Measurements from ENCODE around the gene FHOD1. TPM values are rescaled to one million over a fixed set of nuclear protein-coding genes. Genes with fewer than 3 reads are reported as not detected.

FHOD1 gene
- total and polyA plus RNA-seq, 10 of the 15 experiments (the other 5 are each of a cell fraction or from before 2014, with no cell fraction given): 8.9 to 65.7 (median 18.1) TPM

DNA sequence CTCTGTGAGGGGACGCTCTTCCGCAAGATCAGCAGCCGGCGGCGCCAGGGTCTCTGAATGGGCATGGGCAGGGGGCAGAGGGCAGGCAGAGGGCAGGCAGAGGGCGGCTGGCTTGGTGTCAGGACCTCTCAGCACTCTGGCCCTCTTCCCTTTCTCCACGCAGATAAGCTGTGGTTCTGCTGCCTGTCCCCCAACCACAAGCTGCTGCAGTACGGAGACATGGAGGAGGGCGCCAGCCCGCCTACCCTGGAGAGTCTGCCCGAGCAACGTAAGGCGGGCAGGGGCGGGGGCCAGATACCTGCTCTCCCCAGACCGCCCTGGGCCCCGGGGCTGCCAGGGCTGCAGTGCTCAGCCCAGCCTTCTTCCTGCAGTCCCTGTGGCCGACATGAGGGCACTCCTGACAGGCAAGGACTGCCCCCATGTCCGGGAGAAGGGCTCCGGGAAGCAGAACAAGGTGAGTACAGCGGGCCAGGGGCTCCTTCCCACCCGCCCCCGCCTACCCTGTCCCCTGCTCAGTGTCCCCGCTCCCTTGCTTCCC lies 44.3 kb downstream of the FHOD1 start:
- TF ChIP-seq BACH1 (IDR thresholded peaks at IDR 0.05; ENCODE audit: borderline replicate concordance) (no peak), DPF2 (IDR thresholded peaks at IDR 0.05) (no peak), MTA3 (IDR thresholded peaks at IDR 0.05; ENCODE audit: borderline replicate concordance, low read length) (no peak), RELA (IDR thresholded peaks at IDR 0.05; ENCODE audit: borderline replicate concordance, partially characterized antibody) (no peak), CHD4 (IDR thresholded peaks at IDR 0.05) (no peak), ASH2L (IDR thresholded peaks at IDR 0.05; ENCODE audit: borderline replicate concordance, low read depth) (no peak), SMC3 (IDR thresholded peaks at IDR 0.05; ENCODE audit: borderline replicate concordance, low read length) (no peak), SIX5 (IDR thresholded peaks at IDR 0.05; ENCODE audit: low read depth, low read length, severe bottlenecking) (no peak), MYB (IDR thresholded peaks at IDR 0.05; ENCODE audit: borderline replicate concordance, low read depth, low read length) (no peak), ZNF207 (IDR thresholded peaks at IDR 0.05; ENCODE audit: borderline replicate concordance) (no peak), HDGF (IDR thresholded peaks at IDR 0.05) (no peak), KDM1A (IDR thresholded peaks at IDR 0.05; ENCODE audit: borderline replicate concordance) (no peak)
- TF ChIP-seq, protein P1, sequence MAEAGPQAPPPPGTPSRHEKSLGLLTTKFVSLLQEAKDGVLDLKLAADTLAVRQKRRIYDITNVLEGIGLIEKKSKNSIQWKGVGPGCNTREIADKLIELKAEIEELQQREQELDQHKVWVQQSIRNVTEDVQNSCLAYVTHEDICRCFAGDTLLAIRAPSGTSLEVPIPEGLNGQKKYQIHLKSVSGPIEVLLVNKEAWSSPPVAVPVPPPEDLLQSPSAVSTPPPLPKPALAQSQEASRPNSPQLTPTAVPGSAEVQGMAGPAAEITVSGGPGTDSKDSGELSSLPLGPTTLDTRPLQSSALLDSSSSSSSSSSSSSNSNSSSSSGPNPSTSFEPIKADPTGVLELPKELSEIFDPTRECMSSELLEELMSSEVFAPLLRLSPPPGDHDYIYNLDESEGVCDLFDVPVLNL (IDR thresholded peaks at IDR 0.05; ENCODE audit: low read depth, low read length): no peak
- TF ChIP-seq, protein P2, sequence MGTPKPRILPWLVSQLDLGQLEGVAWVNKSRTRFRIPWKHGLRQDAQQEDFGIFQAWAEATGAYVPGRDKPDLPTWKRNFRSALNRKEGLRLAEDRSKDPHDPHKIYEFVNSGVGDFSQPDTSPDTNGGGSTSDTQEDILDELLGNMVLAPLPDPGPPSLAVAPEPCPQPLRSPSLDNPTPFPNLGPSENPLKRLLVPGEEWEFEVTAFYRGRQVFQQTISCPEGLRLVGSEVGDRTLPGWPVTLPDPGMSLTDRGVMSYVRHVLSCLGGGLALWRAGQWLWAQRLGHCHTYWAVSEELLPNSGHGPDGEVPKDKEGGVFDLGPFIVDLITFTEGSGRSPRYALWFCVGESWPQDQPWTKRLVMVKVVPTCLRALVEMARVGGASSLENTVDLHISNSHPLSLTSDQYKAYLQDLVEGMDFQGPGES (IDR thresholded peaks at IDR 0.05): no peak
- TF ChIP-seq, protein P3, sequence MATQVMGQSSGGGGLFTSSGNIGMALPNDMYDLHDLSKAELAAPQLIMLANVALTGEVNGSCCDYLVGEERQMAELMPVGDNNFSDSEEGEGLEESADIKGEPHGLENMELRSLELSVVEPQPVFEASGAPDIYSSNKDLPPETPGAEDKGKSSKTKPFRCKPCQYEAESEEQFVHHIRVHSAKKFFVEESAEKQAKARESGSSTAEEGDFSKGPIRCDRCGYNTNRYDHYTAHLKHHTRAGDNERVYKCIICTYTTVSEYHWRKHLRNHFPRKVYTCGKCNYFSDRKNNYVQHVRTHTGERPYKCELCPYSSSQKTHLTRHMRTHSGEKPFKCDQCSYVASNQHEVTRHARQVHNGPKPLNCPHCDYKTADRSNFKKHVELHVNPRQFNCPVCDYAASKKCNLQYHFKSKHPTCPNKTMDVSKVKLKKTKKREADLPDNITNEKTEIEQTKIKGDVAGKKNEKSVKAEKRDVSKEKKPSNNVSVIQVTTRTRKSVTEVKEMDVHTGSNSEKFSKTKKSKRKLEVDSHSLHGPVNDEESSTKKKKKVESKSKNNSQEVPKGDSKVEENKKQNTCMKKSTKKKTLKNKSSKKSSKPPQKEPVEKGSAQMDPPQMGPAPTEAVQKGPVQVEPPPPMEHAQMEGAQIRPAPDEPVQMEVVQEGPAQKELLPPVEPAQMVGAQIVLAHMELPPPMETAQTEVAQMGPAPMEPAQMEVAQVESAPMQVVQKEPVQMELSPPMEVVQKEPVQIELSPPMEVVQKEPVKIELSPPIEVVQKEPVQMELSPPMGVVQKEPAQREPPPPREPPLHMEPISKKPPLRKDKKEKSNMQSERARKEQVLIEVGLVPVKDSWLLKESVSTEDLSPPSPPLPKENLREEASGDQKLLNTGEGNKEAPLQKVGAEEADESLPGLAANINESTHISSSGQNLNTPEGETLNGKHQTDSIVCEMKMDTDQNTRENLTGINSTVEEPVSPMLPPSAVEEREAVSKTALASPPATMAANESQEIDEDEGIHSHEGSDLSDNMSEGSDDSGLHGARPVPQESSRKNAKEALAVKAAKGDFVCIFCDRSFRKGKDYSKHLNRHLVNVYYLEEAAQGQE (IDR thresholded peaks at IDR 0.05; ENCODE audit: low read depth, low read length): no peak
- ChIA-PET SMC1A (ENCODE audit: uncharacterized antibody, unreplicated experiment) (no interaction called here), RAD21 (ENCODE audit: unreplicated experiment) (no interaction called here), POLR2A (no interaction called here), CTCF (interaction anchor here (0.6 kb wide), 1 partner anchor 74 kb away, joined by 3 read pairs; no protein-coding TSS in a partner anchor)
- no peak for DNase-seq (ENCODE audit: low read depth, low spot score)
- no TSS peak for BruUV-seq (replicated peaks)
- peaks cover 8 to 31% of the 10 kb centered on the region in 2 experiments; a peak in 3 of 4 replicates for H3K36me3 ChIP-seq (ENCODE audit: control insufficient read depth in 2 of 2, insufficient read depth in 2 of 2, low read length in 1 of 2)
- FAIRE-seq: no peak
- H2AFZ ChIP-seq (ENCODE audit: control insufficient read depth, low read depth, low read length): no peak overlapping the region
- no peak overlapping the region for H3K4me3 ChIP-seq
- no peaks in the 10 kb centered on the region for H3K4me1 ChIP-seq (ENCODE audit: control insufficient read depth, insufficient read depth, low read length)
- 94% methylated on average over 23 of the region's 23 CpGs for WGBS (ENCODE audit: insufficient coverage, insufficient replicate concordance, low lambda C conversion rate, missing lambda C conversion rate)
- no peaks in the 10 kb centered on the region for H3K9me3 ChIP-seq (replicated peaks; ENCODE audit: control insufficient read depth, insufficient read depth, low read length)
- no peak overlapping the region for H3K27ac ChIP-seq (ENCODE audit: control insufficient read depth, insufficient read depth)
- H4K20me1 ChIP-seq (ENCODE audit: control insufficient read depth, insufficient read depth): no peaks in the 10 kb centered on the region
- in situ Hi-C loops (cut with MboI) (no loop called here), intact Hi-C loops (cut with micrococcal nuclease; ENCODE audit: unreplicated experiment) (no loop called here)
- no peak overlapping the region for H3K4me2 ChIP-seq (ENCODE audit: control insufficient read depth, insufficient read depth)
- H3K79me2 ChIP-seq (ENCODE audit: control insufficient read depth, insufficient read depth, low read length): no peaks in the 10 kb centered on the region
- no peak overlapping the region for H3K9ac ChIP-seq (ENCODE audit: control insufficient read depth, insufficient read depth, low read length)
- H3K27me3 ChIP-seq (replicated peaks in 1 of 2; ENCODE audit: control insufficient read depth in 2 of 2, insufficient read depth in 2 of 2, low read length in 1 of 2): no peaks in the 10 kb centered on the region
- no peak for ATAC-seq

All from GM12878 (cell line).